Erythroblast (primary cell): Measurements from ENCODE around the gene EYA2.

Source experiments
- GATA1 ChIP-seq: IDR thresholded peaks from 2 replicates; pipeline ENCODE4 v1.6.1; 2011; ENCODE audit warnings: low read depth, mild to moderate bottlenecking, control low read depth, low read length, moderate library complexity
- POLR2A ChIP-seq: IDR thresholded peaks from 2 replicates; pipeline ENCODE4 v1.6.1; 2011; ENCODE audit warnings: mild to moderate bottlenecking, low read length

DNA sequence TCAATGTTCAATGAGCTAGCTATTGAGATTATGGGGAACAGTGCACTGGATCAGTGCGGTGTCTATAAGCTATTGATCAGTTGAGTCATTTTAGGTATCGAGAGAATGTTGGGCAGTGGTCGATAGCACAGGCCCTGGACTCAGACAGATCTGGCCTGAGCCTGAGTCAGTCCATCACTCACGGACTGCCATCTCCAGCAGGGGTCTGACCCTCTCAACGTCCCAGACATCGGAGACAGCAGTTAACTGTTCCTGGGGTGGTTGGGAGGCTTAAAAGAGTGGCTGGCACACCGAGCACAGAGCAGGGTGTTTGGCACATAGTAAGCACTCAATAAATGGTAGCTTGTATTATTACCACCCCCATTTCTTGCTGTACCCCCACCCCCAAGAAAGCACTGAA lies 9.3 kb downstream of the EYA2 start:
- TF ChIP-seq POLR2A (no peak), GATA1 (no peak)
